HL-60 (cell line): ENCODE results near the gene ENOSF1.
A peak's percentile ranks its signal among the peaks of the same experiment; 100 is the strongest.
"Not testable (repeated sequence)": the region's sequence is repeated elsewhere in the genome, so short reads cannot be mapped to it uniquely, and the experiment has no call there.

Experiments
- DNase-seq, 2 experiments: peaks; one replicate each; pipeline ENCODE4 v3.0.0-alpha.2; 2010 to 2020; ENCODE audit warnings: low read depth in 1 of 2, low spot score in 1 of 2
- H3K27ac ChIP-seq: fragments of 250-450 bp; sonication (Bioruptor Pico); replicated peaks from 2 replicates; pipeline ENCODE4 v1.5.1; 2020; ENCODE audit warnings: mild to moderate bottlenecking, moderate library complexity
- H3K27me3 ChIP-seq: fragments of 250-450 bp; sonication (Bioruptor Pico); 2 replicates; pipeline ENCODE4 v1.5.1; 2021; ENCODE audit warnings: mild to moderate bottlenecking, moderate library complexity; ENCODE audit not compliant: insufficient read depth, poor library complexity, severe bottlenecking
- H3K4me3 ChIP-seq: replicated peaks from 2 replicates; pipeline ENCODE4 v1.5.1; 2011; ENCODE audit warnings: mild to moderate bottlenecking, control low read depth, low read length; ENCODE audit not compliant: insufficient read depth
- GABPA ChIP-seq: IDR thresholded peaks from 2 replicates; pipeline ENCODE4 v1.6.1; 2012; ENCODE audit warnings: low read depth
- POLR2AphosphoS5 ChIP-seq: IDR thresholded peaks from 2 replicates; pipeline ENCODE4 v1.6.1; 2012; ENCODE audit warnings: low read depth
- SPI1 ChIP-seq: IDR thresholded peaks from 2 replicates; pipeline ENCODE4 v1.6.1; 2012; ENCODE audit warnings: low read depth, mild to moderate bottlenecking, borderline replicate concordance
- long read RNA-seq: library from polyadenylated mRNA; unstranded; transcript quantifications from one replicate; pipeline ENCODE4 v2.0.0, GENCODE V29; 2020
- TF ChIP-seq, protein P1 (sequence below): IDR thresholded peaks from one replicate; pipeline ENCODE4 v1.5.1; 2011; ENCODE audit warnings: low read length, control low read depth, inconsistent platforms; ENCODE audit not compliant: insufficient read depth
- TF ChIP-seq, protein P2 (sequence below): IDR thresholded peaks from 2 replicates; pipeline ENCODE4 v1.6.1; 2012; ENCODE audit warnings: low read depth; ENCODE audit not compliant: insufficient replicate concordance

The ENOSF1 gene, protein sequence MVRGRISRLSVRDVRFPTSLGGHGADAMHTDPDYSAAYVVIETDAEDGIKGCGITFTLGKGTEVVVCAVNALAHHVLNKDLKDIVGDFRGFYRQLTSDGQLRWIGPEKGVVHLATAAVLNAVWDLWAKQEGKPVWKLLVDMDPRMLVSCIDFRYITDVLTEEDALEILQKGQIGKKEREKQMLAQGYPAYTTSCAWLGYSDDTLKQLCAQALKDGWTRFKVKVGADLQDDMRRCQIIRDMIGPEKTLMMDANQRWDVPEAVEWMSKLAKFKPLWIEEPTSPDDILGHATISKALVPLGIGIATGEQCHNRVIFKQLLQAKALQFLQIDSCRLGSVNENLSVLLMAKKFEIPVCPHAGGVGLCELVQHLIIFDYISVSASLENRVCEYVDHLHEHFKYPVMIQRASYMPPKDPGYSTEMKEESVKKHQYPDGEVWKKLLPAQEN
- long read RNA-seq, full-length matches to known transcripts, result 60 of 147 reads
- long read RNA-seq, partial matches to known transcripts, result 13 of 147 reads
- long read RNA-seq, other reads (novel, unspliced or antisense), result 74 of 147 reads

DNA sequence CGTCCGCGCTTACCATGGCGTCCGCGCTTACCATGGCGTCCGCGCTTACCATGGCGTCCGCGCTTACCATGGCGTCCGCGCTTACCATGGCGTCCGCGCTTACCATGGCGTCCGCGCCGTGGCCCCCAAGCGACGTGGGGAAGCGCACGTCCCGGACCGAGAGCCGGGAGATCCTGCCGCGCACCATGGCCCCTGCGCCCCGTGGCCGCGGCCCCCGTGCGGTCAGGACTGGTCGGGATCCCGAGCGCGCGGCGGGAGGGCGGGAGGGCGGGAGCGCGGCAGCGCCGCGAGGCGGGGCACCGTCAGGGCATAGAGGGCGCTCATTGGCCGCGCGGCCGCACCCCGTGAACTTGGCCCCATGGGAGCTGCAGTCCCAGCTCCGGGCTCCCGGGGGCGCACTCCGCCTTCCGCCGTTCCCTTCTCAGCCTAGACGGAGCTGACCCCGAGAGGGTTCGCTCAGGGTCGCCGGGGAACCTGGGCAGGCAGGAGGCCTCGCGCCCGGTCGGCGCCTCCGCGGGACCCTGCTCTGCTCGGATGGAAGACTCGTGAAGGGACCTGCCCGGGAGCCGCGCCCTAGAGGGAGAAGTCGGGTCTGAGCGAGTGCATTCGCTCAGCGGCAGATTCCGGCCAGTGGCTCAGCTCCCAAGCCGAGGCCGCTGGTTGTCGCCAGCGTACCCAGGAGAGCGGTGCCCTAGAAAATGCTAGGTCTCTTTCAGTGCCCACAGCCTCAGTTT lies at the start of gene ENOSF1:
Gene ENOSF1, minus strand, starts transcription at position 230 of the 734 bp plus-strand sequence. Its CDS starts 43 bp downstream, at position 187.
- H3K27ac ChIP-seq, result peak within 1 kb of the TSS; percentile 78
- no peaks in the 10 kb centered on the region for H3K27me3 ChIP-seq
- TF ChIP-seq, protein P1, sequence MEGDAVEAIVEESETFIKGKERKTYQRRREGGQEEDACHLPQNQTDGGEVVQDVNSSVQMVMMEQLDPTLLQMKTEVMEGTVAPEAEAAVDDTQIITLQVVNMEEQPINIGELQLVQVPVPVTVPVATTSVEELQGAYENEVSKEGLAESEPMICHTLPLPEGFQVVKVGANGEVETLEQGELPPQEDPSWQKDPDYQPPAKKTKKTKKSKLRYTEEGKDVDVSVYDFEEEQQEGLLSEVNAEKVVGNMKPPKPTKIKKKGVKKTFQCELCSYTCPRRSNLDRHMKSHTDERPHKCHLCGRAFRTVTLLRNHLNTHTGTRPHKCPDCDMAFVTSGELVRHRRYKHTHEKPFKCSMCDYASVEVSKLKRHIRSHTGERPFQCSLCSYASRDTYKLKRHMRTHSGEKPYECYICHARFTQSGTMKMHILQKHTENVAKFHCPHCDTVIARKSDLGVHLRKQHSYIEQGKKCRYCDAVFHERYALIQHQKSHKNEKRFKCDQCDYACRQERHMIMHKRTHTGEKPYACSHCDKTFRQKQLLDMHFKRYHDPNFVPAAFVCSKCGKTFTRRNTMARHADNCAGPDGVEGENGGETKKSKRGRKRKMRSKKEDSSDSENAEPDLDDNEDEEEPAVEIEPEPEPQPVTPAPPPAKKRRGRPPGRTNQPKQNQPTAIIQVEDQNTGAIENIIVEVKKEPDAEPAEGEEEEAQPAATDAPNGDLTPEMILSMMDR, result peak; percentile 69
- TF ChIP-seq SPI1 (no peak), POLR2AphosphoS5 (peak; percentile 91), GABPA (no peak)
- TF ChIP-seq, protein P2, sequence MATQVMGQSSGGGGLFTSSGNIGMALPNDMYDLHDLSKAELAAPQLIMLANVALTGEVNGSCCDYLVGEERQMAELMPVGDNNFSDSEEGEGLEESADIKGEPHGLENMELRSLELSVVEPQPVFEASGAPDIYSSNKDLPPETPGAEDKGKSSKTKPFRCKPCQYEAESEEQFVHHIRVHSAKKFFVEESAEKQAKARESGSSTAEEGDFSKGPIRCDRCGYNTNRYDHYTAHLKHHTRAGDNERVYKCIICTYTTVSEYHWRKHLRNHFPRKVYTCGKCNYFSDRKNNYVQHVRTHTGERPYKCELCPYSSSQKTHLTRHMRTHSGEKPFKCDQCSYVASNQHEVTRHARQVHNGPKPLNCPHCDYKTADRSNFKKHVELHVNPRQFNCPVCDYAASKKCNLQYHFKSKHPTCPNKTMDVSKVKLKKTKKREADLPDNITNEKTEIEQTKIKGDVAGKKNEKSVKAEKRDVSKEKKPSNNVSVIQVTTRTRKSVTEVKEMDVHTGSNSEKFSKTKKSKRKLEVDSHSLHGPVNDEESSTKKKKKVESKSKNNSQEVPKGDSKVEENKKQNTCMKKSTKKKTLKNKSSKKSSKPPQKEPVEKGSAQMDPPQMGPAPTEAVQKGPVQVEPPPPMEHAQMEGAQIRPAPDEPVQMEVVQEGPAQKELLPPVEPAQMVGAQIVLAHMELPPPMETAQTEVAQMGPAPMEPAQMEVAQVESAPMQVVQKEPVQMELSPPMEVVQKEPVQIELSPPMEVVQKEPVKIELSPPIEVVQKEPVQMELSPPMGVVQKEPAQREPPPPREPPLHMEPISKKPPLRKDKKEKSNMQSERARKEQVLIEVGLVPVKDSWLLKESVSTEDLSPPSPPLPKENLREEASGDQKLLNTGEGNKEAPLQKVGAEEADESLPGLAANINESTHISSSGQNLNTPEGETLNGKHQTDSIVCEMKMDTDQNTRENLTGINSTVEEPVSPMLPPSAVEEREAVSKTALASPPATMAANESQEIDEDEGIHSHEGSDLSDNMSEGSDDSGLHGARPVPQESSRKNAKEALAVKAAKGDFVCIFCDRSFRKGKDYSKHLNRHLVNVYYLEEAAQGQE, result peak; percentile 55
- H3K4me3 ChIP-seq, result peak within 1 kb of the TSS; percentile 54
- peak; percentile 74 to 88 for DNase-seq

DNA sequence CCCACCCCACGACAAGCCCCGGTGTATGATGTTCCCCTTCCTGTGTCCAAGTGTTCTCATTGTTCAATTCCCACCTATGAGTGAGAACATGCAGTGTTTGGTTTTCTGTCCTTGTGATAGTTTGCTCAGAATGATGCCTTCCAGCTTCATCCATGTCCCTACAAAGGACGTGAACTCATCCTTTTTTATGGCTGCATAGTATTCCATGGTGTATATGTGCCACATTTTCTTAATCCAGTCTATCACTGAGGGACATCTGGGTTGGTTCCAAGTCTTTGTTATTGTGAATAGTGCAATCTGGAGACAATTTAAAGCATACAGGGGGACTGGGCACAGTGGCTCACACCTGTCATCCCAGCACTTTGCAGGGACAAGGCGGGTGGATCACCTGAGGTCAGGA lies 47.4 kb upstream of the ENOSF1 start:
- H3K27ac ChIP-seq, DNase-seq, H3K4me3 ChIP-seq, H3K27me3 ChIP-seq: not testable (repeated sequence)

DNA sequence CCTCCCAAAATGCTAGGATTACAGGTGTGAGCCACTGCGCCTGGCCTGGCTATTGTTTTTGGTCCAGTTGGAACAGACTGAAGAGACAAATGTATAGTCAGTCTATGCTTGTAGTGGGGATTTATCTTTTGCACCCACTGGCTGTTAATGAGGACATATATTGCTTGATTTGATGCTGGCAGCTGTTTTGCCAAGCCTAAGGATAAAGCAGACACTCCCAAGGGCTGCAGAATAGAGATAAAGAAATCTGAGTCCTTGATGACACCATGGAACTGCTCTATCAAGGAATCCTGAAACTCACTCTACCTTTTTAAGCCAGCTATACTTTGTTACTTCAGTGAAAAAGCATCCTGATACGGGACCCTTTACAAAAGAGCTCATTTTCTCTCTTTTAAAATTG lies 43.1 kb upstream of the ENOSF1 start:
- TF ChIP-seq, protein P2, result no peak
- no peak overlapping the region for H3K27ac ChIP-seq
- no peak for DNase-seq
- H3K4me3 ChIP-seq, result no peak overlapping the region
- H3K27me3 ChIP-seq, result no peaks in the 10 kb centered on the region

DNA sequence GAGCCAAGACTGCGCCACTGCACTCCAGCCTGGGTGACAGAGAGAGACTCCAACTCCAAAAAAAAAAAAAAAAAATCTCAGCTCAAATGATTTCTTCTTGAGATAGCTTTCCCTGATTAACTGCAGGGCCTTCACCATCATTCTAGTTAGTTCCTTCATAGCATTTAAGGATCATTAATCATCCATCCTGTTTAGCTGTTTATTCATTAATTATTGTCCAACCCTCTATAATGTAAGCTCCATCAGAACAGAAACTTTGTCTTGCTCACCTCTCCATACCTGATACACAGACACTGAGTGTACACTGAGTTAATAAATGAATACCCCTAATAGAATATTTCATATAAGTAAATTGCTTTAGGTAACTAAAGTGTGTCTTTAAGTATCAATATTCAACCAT lies 42.2 kb upstream of the ENOSF1 start:
- no peak for DNase-seq
- Histone ChIP-seq H3K27ac (no peak overlapping the region), H3K4me3 (no peak overlapping the region), H3K27me3 (no peaks in the 10 kb centered on the region)
- TF ChIP-seq, protein P1, result no peak
- TF ChIP-seq POLR2AphosphoS5 (no peak), SPI1 (no peak), GABPA (no peak)
- TF ChIP-seq, protein P2, result no peak
